Brain microvascular endothelial cell (primary cell): Measurements from ENCODE around the gene GRIA1.
A peak's percentile ranks its signal among the peaks of the same experiment; 100 is the strongest.

Experiments used
- DNase-seq: peaks from one replicate; pipeline ENCODE4 v3.0.0-alpha.2; 2020
- H3K27ac ChIP-seq: fragments of 250-450 bp; sonication (Bioruptor Pico); 2 replicates; pipeline ENCODE4 v1.5.1; 2020; ENCODE audit warnings: mild to moderate bottlenecking, moderate library complexity
- H3K27me3 ChIP-seq: fragments of 250-450 bp; sonication (Bioruptor Pico); replicated peaks from 2 replicates; pipeline ENCODE4 v1.5.1; 2020; ENCODE audit warnings: mild to moderate bottlenecking
- H3K36me3 ChIP-seq: fragments of 250-450 bp; sonication (Bioruptor Pico); replicated peaks from 2 replicates; pipeline ENCODE4 v1.5.1; 2020; ENCODE audit warnings: mild to moderate bottlenecking
- H3K4me3 ChIP-seq: 2 replicates; pipeline ENCODE4 v1.5.1; 2011; ENCODE audit warnings: low read depth, mild to moderate bottlenecking, control low read depth, low read length, moderate library complexity
- CTCF ChIP-seq: IDR thresholded peaks from 2 replicates; pipeline ENCODE4 v1.5.1; 2011; ENCODE audit warnings: low read depth, mild to moderate bottlenecking, moderate library complexity, low read length, control low read depth, inconsistent platforms; ENCODE audit errors: missing control alignments
- in situ Hi-C: cut with HindIII; loops from 2 replicates; pipeline ENCODE4 v1.10.0; 2017; ENCODE audit warnings: low sequenced_read_pairs, low pct_ligation_motif_present

Gene GRIA1

GRCh38 chr5:153618307-153618706, 127.8 kb downstream of the GRIA1 start:
- Histone ChIP-seq H3K27me3 (no peaks in the 10 kb centered on the region), H3K4me3 (no peak overlapping the region), H3K36me3 (no peaks in the 10 kb centered on the region), H3K27ac (peak overlapping the region; percentile 41)
- no peak for TF ChIP-seq CTCF
- in situ Hi-C loops = no loop called here
- DNase-seq = no peak

- TF ChIP-seq CTCF = no peak
- H3K4me3 ChIP-seq = no peak overlapping the region
These were observed 128.4 kb downstream of the GRIA1 start for GRCh38 chr5:153618867-153619266.

GRCh38 chr5:153619771-153620170, 129.3 kb downstream of the GRIA1 start:
- peak; percentile 59 for DNase-seq
- H3K4me3 ChIP-seq = no peak overlapping the region
- no peaks in the 10 kb centered on the region for H3K36me3 ChIP-seq
- H3K27ac ChIP-seq = peak overlapping the region; percentile 41
- H3K27me3 ChIP-seq = no peaks in the 10 kb centered on the region
- in situ Hi-C loops = no loop called here
- TF ChIP-seq CTCF = no peak

More at GRCh38 chr5:153618867-153619266, 128.4 kb downstream of the GRIA1 start:
- peak overlapping the region; percentile 41 for H3K27ac ChIP-seq
- peak; percentile 22 for DNase-seq
- in situ Hi-C loops = no loop called here
- H3K36me3 ChIP-seq = no peaks in the 10 kb centered on the region
- no peaks in the 10 kb centered on the region for H3K27me3 ChIP-seq

- no peak for DNase-seq
- in situ Hi-C loops = no loop called here
- TF ChIP-seq CTCF = no peak
- no peak overlapping the region for H3K4me3 ChIP-seq
- no peaks in the 10 kb centered on the region for H3K36me3 ChIP-seq
- H3K27me3 ChIP-seq = no peaks in the 10 kb centered on the region
- peak overlapping the region; percentile 71 for H3K27ac ChIP-seq
These were observed 132.7 kb downstream of the GRIA1 start for GRCh38 chr5:153623124-153623523.

- Histone ChIP-seq H3K36me3 (no peaks in the 10 kb centered on the region), H3K27ac (peak overlapping the region; percentile 71), H3K27me3 (no peaks in the 10 kb centered on the region), H3K4me3 (no peak overlapping the region)
- DNase-seq = no peak
- no peak for TF ChIP-seq CTCF
- in situ Hi-C loops = no loop called here
These were observed 133.4 kb downstream of the GRIA1 start for GRCh38 chr5:153623751-153624450.

- in situ Hi-C loops = no loop called here
- no peak for TF ChIP-seq CTCF
- H3K36me3 ChIP-seq = no peaks in the 10 kb centered on the region
- H3K4me3 ChIP-seq = no peak overlapping the region
- no peaks in the 10 kb centered on the region for H3K27me3 ChIP-seq
- H3K27ac ChIP-seq = peak overlapping the region; percentile 71
- peak; percentile 40 for DNase-seq
These were observed 133.9 kb downstream of the GRIA1 start for GRCh38 chr5:153624451-153624765.
